GM12891 (cell line): ENCODE data around the gene TPO.

Source experiments
- PAX5 ChIP-seq: IDR thresholded peaks from 2 replicates; pipeline ENCODE4 v1.6.1; 2011; ENCODE audit warnings: low read length, moderate library complexity, mild to moderate bottlenecking; ENCODE audit not compliant: insufficient read depth, severe bottlenecking
- POLR2A ChIP-seq: IDR thresholded peaks from 2 replicates; pipeline ENCODE4 v1.6.1; 2011; ENCODE audit warnings: low read depth, low read length, control low read depth
- POLR2AphosphoS5 ChIP-seq: IDR thresholded peaks from 2 replicates; pipeline ENCODE4 v1.6.1; 2011; ENCODE audit warnings: low read depth, low read length, control low read depth
- SPI1 ChIP-seq: IDR thresholded peaks from 2 replicates; pipeline ENCODE4 v1.6.1; 2011; ENCODE audit warnings: low read depth, low read length, control low read depth
- TAF1 ChIP-seq: IDR thresholded peaks from 2 replicates; pipeline ENCODE4 v1.6.1; 2011; ENCODE audit warnings: low read depth, low read length, control low read depth

- TF ChIP-seq TAF1 (no peak), SPI1 (no peak), POLR2A (no peak), POLR2AphosphoS5 (no peak), PAX5 (no peak)
These were observed 15.9 kb upstream of the TPO start for GRCh38 chr2:1397350-1397749.
